ENCODE measurements around the gene COPZ2. TPM values are rescaled to one million over a fixed set of nuclear protein-coding genes. Genes with fewer than 3 reads are reported as not detected.
"Not testable (repeated sequence)": the region's sequence is repeated elsewhere in the genome, so short reads cannot be mapped to it uniquely, and the experiment has no call there.

Gene COPZ2
- total RNA-seq, 1 donor from 2014 or later = 34.4 TPM

GRCh38 chr17:48071654-48072053 is 34.1 kb upstream of the COPZ2 start:
- H3K27me3 ChIP-seq = no peaks in the 10 kb centered on the region
- H3K9me3 ChIP-seq = no peaks in the 10 kb centered on the region
- H3K4me1 ChIP-seq = peaks cover 19% of the 10 kb centered on the region
- intact Hi-C loops (cut with DNase I) = loop anchor here (2.0 kb wide), 1 partner anchor 45 kb away; no protein-coding TSS in a partner anchor
- TF ChIP-seq CTCF (IDR thresholded peaks at IDR 0.05) = no peak
- no peak for TF ChIP-seq POLR2AphosphoS5 (IDR thresholded peaks at IDR 0.05; ENCODE audit: insufficient read depth in 1 of 2, low read depth in 1 of 2)
- TF ChIP-seq POLR2A (IDR thresholded peaks at IDR 0.05) = no peak
- H3K36me3 ChIP-seq = peaks cover 0 to 61% of the 10 kb centered on the region in 2 donors
- no peak for DNase-seq (ENCODE audit: extremely low spot score in 2 of 2)
- no peak overlapping the region for H3K27ac ChIP-seq
- no peak overlapping the region for H3K4me3 ChIP-seq

- no peak overlapping the region for H3K27ac ChIP-seq
- H3K36me3 ChIP-seq = peaks cover 0 to 50% of the 10 kb centered on the region in 2 donors
- peaks cover 20% of the 10 kb centered on the region for H3K4me1 ChIP-seq
- no peaks in the 10 kb centered on the region for H3K9me3 ChIP-seq
- no peaks in the 10 kb centered on the region for H3K27me3 ChIP-seq
- intact Hi-C loops (cut with DNase I) = no loop called here
- no peak for TF ChIP-seq CTCF (IDR thresholded peaks at IDR 0.05)
- no peak for TF ChIP-seq POLR2A (IDR thresholded peaks at IDR 0.05)
- no peak for TF ChIP-seq POLR2AphosphoS5 (IDR thresholded peaks at IDR 0.05; ENCODE audit: insufficient read depth in 1 of 2, low read depth in 1 of 2)
- DNase-seq (ENCODE audit: extremely low spot score in 2 of 2) = no peak
- no peak overlapping the region for H3K4me3 ChIP-seq
These were observed 32.6 kb upstream of the COPZ2 start for GRCh38 chr17:48070195-48070594.

GRCh38 chr17:48068491-48068961 is 30.9 kb upstream of the COPZ2 start:
- intact Hi-C loops (cut with DNase I) = no loop called here
- DNase-seq (ENCODE audit: extremely low spot score in 2 of 2) = no peak
- H3K36me3 ChIP-seq = peaks cover 0 to 54% of the 10 kb centered on the region in 2 donors

DNA sequence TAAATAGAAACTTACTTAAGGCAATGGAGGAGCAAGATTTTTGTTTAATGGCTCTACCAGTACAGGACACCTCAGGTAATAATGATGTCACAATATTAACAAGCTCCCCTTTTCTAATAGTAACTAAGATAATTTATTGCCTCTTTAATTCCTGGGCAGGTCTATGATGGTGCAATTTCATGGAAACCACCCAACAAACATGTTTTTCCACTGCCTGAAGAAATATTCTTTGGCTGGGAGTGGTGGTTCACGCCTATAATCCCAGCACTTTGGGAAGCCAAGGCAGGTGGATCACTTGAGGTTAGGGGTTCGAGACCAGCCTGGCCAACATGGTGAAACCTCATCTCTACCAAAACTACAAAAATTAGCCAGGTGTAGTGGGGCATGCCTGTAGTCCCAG is 30.2 kb upstream of the COPZ2 start:
- Histone ChIP-seq H3K27ac (peak overlapping the region; percentile 59), H3K36me3 (peaks cover 0 to 51% of the 10 kb centered on the region in 2 donors), H3K4me1 (peaks cover 28% of the 10 kb centered on the region)
- H3K4me3 ChIP-seq; H3K9me3 ChIP-seq; intact Hi-C loops (cut with DNase I); H3K27me3 ChIP-seq; DNase-seq (ENCODE audit: extremely low spot score in 2 of 2): not testable (repeated sequence)
- peak in 1 of 2 donors; percentile 64 for TF ChIP-seq POLR2AphosphoS5 (IDR thresholded peaks at IDR 0.05; ENCODE audit: insufficient read depth in 1 of 2, low read depth in 1 of 2)

More at GRCh38 chr17:48068491-48068961, 30.9 kb upstream of the COPZ2 start:
- TF ChIP-seq CTCF (IDR thresholded peaks at IDR 0.05) (no peak), POLR2AphosphoS5 (IDR thresholded peaks at IDR 0.05; ENCODE audit: insufficient read depth in 1 of 2, low read depth in 1 of 2) (no peak), POLR2A (IDR thresholded peaks at IDR 0.05) (no peak)
- H3K4me3 ChIP-seq = no peak overlapping the region
- no peaks in the 10 kb centered on the region for H3K9me3 ChIP-seq
- H3K27ac ChIP-seq = peak overlapping the region; percentile 59
- no peaks in the 10 kb centered on the region for H3K27me3 ChIP-seq
- peaks cover 28% of the 10 kb centered on the region for H3K4me1 ChIP-seq

- TF ChIP-seq CTCF (IDR thresholded peaks at IDR 0.05) = no peak
- no peak for TF ChIP-seq POLR2AphosphoS5 (IDR thresholded peaks at IDR 0.05; ENCODE audit: insufficient read depth in 1 of 2, low read depth in 1 of 2)
- TF ChIP-seq POLR2A (IDR thresholded peaks at IDR 0.05) = no peak
- H3K9me3 ChIP-seq = no peaks in the 10 kb centered on the region
- no peak overlapping the region for H3K27ac ChIP-seq
- H3K36me3 ChIP-seq = peaks cover 0 to 57% of the 10 kb centered on the region in 2 donors
- no peaks in the 10 kb centered on the region for H3K27me3 ChIP-seq
- no peak overlapping the region for H3K4me3 ChIP-seq
- no peak for DNase-seq (ENCODE audit: extremely low spot score in 2 of 2)
- H3K4me1 ChIP-seq = peaks cover 28% of the 10 kb centered on the region
- intact Hi-C loops (cut with DNase I) = no loop called here
These were observed 29.6 kb upstream of the COPZ2 start for GRCh38 chr17:48067245-48067644.
